Smooth muscle cell (in vitro differentiated cells): ENCODE results near the gene ERBB2. TPM values are rescaled to one million over a fixed set of nuclear protein-coding genes. Genes with fewer than 3 reads are reported as not detected.

Experiments used
- DNase-seq: peaks from one replicate; lab custom pipeline; 2025; ENCODE audit not compliant: unreplicated experiment; lab: John Stamatoyannopoulos, UW
- H2AFZ ChIP-seq: fragments of 200-600 bp; sonication (generic); 2 replicates; pipeline ENCODE4 v1.6.0; 2016; ENCODE audit warnings: antibody characterized with exemption, low read depth, mild to moderate bottlenecking
- H3F3A ChIP-seq: fragments of 200-600 bp; sonication (generic); 2 replicates; pipeline ENCODE4 v1.6.0; 2017; ENCODE audit warnings: antibody characterized with exemption, low read depth
- H3K27ac ChIP-seq: fragments of 200-600 bp; sonication (generic); 2 replicates; pipeline ENCODE4 v1.5.1; 2016; ENCODE audit warnings: low read depth, mild to moderate bottlenecking
- H3K27me3 ChIP-seq: fragments of 200-600 bp; sonication (generic); 2 replicates; pipeline ENCODE4 v1.6.1; 2016; ENCODE audit warnings: low read depth, mild to moderate bottlenecking
- H3K36me3 ChIP-seq: fragments of 200-600 bp; sonication (generic); 2 replicates; pipeline ENCODE4 v1.5.1; 2016; ENCODE audit warnings: low read depth
- H3K4me1 ChIP-seq: fragments of 200-600 bp; sonication (generic); 2 replicates; pipeline ENCODE4 v1.5.1; 2016; ENCODE audit warnings: low read depth
- H3K4me2 ChIP-seq: fragments of 200-600 bp; sonication (generic); 2 replicates; pipeline ENCODE4 v1.6.0; 2016; ENCODE audit warnings: mild to moderate bottlenecking
- H3K4me3 ChIP-seq: fragments of 200-600 bp; sonication (generic); 2 replicates; pipeline ENCODE4 v1.5.1; 2016; ENCODE audit warnings: mild to moderate bottlenecking
- H3K79me2 ChIP-seq: fragments of 200-600 bp; sonication (generic); 2 replicates; pipeline ENCODE4 v1.6.0; 2016; ENCODE audit warnings: low read depth, mild to moderate bottlenecking
- H3K9ac ChIP-seq: fragments of 200-600 bp; sonication (generic); 2 replicates; pipeline ENCODE4 v1.6.0; 2016; ENCODE audit warnings: low read depth
- H3K9me3 ChIP-seq: fragments of 200-600 bp; sonication (generic); replicated peaks from 2 replicates; pipeline ENCODE4 v1.5.1; 2016; ENCODE audit warnings: low read depth
- H4K20me1 ChIP-seq: fragments of 200-600 bp; sonication (generic); 2 replicates; pipeline ENCODE4 v1.6.0; 2016; ENCODE audit warnings: low read depth
- WGBS: methylation state at CpG from one replicate; pipeline ENCODE4 v1.1.7; 2016; ENCODE audit warnings: low lambda C conversion rate; 5-methylcytosine and 5-hydroxymethylcytosine counted together
- polyA plus RNA-seq: library from polyadenylated mRNA; unstranded; fragments of >200 nt; fragmentation: Nextera tagmentation; extraction: Ambion mirVana; gene quantifications from 2 replicates; pipeline ENCODE4 v1.2.1, GENCODE V29; 2016
- total RNA-seq: library from RNA; depleted of rRNA; stranded (reverse); fragments of >200 nt; gene quantifications from 2 replicates; pipeline ENCODE4 v1.2.3, GENCODE V29; 2014
- TF ChIP-seq, protein P1 (sequence below): fragments of 200-600 bp; sonication (generic); IDR thresholded peaks from 2 replicates; pipeline ENCODE4 v1.5.1; 2017; ENCODE audit warnings: borderline replicate concordance, mild to moderate bottlenecking, antibody characterized with exemption; ENCODE audit not compliant: insufficient read depth, poor library complexity, severe bottlenecking

ERBB2 gene
- total and polyA plus RNA-seq, 2 experiments from 2014 or later = 49.4 to 53.6 TPM

DNA sequence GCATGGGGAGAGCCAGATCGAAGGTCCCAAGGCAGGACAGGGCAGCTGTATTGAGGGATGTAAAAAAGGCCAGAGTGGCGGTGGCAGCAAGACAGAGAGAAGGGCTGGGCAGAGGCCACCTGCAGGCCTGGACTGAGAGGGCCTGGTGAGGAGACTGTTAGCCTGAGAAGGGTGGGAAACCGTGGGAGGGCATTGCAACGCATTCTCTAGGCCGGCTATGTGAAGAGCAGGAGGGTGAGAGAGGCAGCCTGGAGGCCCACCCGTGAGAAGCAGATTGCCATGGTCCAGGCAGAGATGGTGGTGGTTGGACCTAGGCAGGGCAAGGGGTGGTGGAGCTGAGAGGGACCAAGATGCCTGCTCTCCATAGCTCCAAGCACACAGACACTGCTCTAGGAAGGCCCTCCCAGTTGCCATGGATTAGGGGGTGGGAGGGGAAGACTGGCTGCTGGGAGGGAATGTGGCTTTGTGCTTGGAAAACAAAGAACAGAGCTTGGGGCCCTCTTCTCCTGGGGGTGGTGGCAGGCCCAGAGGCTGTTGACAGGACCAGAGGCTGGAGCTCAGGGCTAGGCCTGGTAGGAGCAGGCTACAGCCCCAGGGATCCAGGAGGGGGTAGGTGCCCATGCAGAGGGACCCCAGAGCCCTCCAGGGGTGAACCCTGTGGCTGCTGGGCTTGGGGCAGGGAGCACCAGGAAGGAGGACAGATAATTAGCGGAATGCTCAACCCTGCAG is 47.1 kb upstream of the ERBB2 start:
- no peak overlapping the region for H2AFZ ChIP-seq
- 57% methylated on average over 7 of the region's 7 CpGs for WGBS
- DNase-seq = no peak
- peak overlapping the region; percentile 29 for H3K27ac ChIP-seq
- no peaks in the 10 kb centered on the region for H3F3A ChIP-seq
- H3K9ac ChIP-seq = no peak overlapping the region
- no peaks in the 10 kb centered on the region for H3K9me3 ChIP-seq
- H3K4me3 ChIP-seq = no peak overlapping the region
- peaks cover 68% of the 10 kb centered on the region for H4K20me1 ChIP-seq
- H3K4me1 ChIP-seq = peaks cover 20% of the 10 kb centered on the region
- H3K4me2 ChIP-seq = peak overlapping the region; percentile 16
- H3K36me3 ChIP-seq = no peaks in the 10 kb centered on the region
- no peaks in the 10 kb centered on the region for H3K27me3 ChIP-seq
- peaks cover 7% of the 10 kb centered on the region for H3K79me2 ChIP-seq
- TF ChIP-seq, protein P1, sequence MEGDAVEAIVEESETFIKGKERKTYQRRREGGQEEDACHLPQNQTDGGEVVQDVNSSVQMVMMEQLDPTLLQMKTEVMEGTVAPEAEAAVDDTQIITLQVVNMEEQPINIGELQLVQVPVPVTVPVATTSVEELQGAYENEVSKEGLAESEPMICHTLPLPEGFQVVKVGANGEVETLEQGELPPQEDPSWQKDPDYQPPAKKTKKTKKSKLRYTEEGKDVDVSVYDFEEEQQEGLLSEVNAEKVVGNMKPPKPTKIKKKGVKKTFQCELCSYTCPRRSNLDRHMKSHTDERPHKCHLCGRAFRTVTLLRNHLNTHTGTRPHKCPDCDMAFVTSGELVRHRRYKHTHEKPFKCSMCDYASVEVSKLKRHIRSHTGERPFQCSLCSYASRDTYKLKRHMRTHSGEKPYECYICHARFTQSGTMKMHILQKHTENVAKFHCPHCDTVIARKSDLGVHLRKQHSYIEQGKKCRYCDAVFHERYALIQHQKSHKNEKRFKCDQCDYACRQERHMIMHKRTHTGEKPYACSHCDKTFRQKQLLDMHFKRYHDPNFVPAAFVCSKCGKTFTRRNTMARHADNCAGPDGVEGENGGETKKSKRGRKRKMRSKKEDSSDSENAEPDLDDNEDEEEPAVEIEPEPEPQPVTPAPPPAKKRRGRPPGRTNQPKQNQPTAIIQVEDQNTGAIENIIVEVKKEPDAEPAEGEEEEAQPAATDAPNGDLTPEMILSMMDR = no peak

DNA sequence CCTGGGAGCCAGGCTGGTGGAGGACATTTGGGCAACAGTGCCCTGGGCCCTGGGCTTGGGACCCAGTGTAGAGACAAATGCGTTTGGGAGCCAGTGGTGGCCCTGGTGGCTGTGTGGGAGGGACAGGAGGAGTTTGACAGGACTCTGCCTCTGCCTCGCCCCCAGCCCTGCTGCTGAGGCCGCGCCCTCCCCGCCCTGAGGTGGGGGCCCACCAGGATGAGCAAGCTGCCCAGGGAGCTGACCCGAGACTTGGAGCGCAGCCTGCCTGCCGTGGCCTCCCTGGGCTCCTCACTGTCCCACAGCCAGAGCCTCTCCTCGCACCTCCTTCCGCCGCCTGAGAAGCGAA is 46.6 kb upstream of the ERBB2 start:
- no peak overlapping the region for H3K9ac ChIP-seq
- TF ChIP-seq, protein P1 = no peak
- no peak overlapping the region for H2AFZ ChIP-seq
- no peaks in the 10 kb centered on the region for H3K36me3 ChIP-seq
- no peaks in the 10 kb centered on the region for H3F3A ChIP-seq
- no peak overlapping the region for H3K4me2 ChIP-seq
- H3K9me3 ChIP-seq = no peaks in the 10 kb centered on the region
- H3K27ac ChIP-seq = no peak overlapping the region
- WGBS = 81% methylated on average over 12 of the region's 12 CpGs
- DNase-seq = no peak
- H3K79me2 ChIP-seq = peaks cover 7% of the 10 kb centered on the region
- H4K20me1 ChIP-seq = peaks cover 63% of the 10 kb centered on the region
- H3K4me3 ChIP-seq = no peak overlapping the region
- H3K4me1 ChIP-seq = peaks cover 20% of the 10 kb centered on the region
- no peaks in the 10 kb centered on the region for H3K27me3 ChIP-seq

DNA sequence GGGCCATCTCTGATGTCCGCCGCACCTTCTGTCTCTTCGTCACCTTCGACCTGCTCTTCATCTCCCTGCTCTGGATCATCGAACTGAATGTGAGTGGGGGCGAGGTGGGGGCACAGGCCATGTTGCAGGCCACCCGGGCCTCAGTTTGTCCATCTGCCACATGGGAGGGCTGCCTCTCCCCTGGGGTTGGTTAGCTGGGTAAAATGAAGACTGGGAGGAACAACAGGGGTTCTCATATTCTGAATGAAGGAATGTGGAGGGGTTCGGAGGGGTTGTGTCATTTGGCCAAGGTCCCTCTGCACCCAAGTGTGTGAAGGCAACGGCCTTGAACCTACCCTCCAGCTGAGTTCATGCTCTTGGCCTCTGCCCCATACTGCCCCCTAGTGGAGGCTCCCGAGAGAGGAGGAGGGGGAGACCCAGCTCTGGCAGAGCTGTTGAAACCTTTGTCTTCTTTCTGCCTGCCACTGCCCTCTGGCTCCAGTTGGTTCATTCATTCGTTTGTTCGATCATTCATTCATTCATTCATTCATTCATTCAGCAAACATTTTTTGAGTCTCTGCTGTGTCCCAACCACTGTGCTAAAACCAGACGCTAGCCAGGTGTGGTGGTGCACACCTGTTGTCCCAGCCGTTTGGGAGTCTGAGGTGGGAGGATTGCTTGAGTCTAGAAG is 46.1 kb upstream of the ERBB2 start:
- no peak overlapping the region for H3K27ac ChIP-seq
- H3K27me3 ChIP-seq = no peaks in the 10 kb centered on the region
- no peak overlapping the region for H2AFZ ChIP-seq
- H3K36me3 ChIP-seq = no peaks in the 10 kb centered on the region
- H4K20me1 ChIP-seq = peaks cover 58% of the 10 kb centered on the region
- H3K4me2 ChIP-seq = no peak overlapping the region
- H3K9ac ChIP-seq = no peak overlapping the region
- peaks cover 7% of the 10 kb centered on the region for H3K79me2 ChIP-seq
- H3F3A ChIP-seq = no peaks in the 10 kb centered on the region
- H3K4me3 ChIP-seq = no peak overlapping the region
- no peaks in the 10 kb centered on the region for H3K9me3 ChIP-seq
- TF ChIP-seq, protein P1 = peak; percentile 87
- whole genome bisulfite sequencing = 73% methylated on average over 14 of the region's 14 CpGs
- peaks cover 20% of the 10 kb centered on the region for H3K4me1 ChIP-seq
- no peak for DNase-seq
